Panc1 (cell line): ENCODE measurements around the gene NFS1. TPM values are rescaled to one million over a fixed set of nuclear protein-coding genes. Genes with fewer than 3 reads are reported as not detected.
"Not testable (repeated sequence)": the region's sequence is repeated elsewhere in the genome, so short reads cannot be mapped to it uniquely, and the experiment has no call there.

Experiments used
- ATAC-seq: fragments of 200-7000 bp; cut with Tn5 transposase; 2 replicates; pipeline ENCODE4 v1.9.1; 2020; ENCODE audit warnings: mild to moderate bottlenecking, moderate library complexity
- BruUV-seq: library from RNA; stranded (reverse); fragments of 400-500 nt; replicated peaks from 2 replicates; lab custom pipeline; 2021; lab: Mats Ljungman, UMichigan
- CTCF ChIA-PET: fragments of 300-600 bp; sonication (Branson Sonifier 250); formaldehyde crosslinking; loops from one replicate; lab custom pipeline; 2022; ENCODE audit warnings: antibody characterized with exemption; lab: Charles Lee
- POLR2A ChIA-PET: fragments of 300-600 bp; sonication (Branson Sonifier 250); formaldehyde crosslinking; loops from one replicate; lab custom pipeline; 2022; ENCODE audit warnings: antibody characterized with exemption; lab: Charles Lee
- DNase-seq: peaks from one replicate; pipeline ENCODE4 v3.0.0-alpha.2; 2010; ENCODE audit warnings: low read depth, low spot score
- H3K27ac ChIP-seq: 2 replicates; pipeline ENCODE4 v1.5.1; 2011; ENCODE audit warnings: mild to moderate bottlenecking, low read length, inconsistent platforms
- H3K27me3 ChIP-seq: fragments of 200-500 bp; sonication (Bioruptor generic); 2 replicates; pipeline ENCODE4 v1.6.0; 2014; ENCODE audit warnings: low read length, inconsistent platforms; ENCODE audit not compliant: control insufficient read depth, insufficient read depth
- H3K36me3 ChIP-seq: fragments of 200-500 bp; sonication (Bioruptor generic); 2 replicates; pipeline ENCODE4 v1.5.1; 2014; ENCODE audit warnings: inconsistent platforms, mild to moderate bottlenecking, low read length, moderate library complexity; ENCODE audit not compliant: control insufficient read depth, insufficient read depth
- H3K4me1 ChIP-seq: 2 replicates; pipeline ENCODE4 v1.5.1; 2011; ENCODE audit warnings: inconsistent platforms, mild to moderate bottlenecking, low read length, moderate library complexity; ENCODE audit not compliant: control insufficient read depth, insufficient read depth
- H3K4me3 ChIP-seq, 2 experiments: 2 replicates each; pipeline ENCODE4 v1.5.1; 2011 to 2012; ENCODE audit warnings: low read depth in 2 of 2, low read length in 2 of 2, mild to moderate bottlenecking in 2 of 2, inconsistent platforms in 1 of 2, moderate library complexity in 1 of 2
- H3K9me3 ChIP-seq: fragments of 200-500 bp; sonication (Bioruptor generic); 2 replicates; pipeline ENCODE4 v1.5.1; 2014; ENCODE audit warnings: low read depth, mild to moderate bottlenecking, inconsistent platforms, low read length, moderate library complexity; ENCODE audit not compliant: control insufficient read depth, insufficient read depth
- POLR2AphosphoS5 ChIP-seq: IDR thresholded peaks from 2 replicates; pipeline ENCODE4 v1.6.1; 2012; ENCODE audit warnings: mild to moderate bottlenecking, low read depth, low read length, moderate library complexity
- SIN3A ChIP-seq: IDR thresholded peaks from 2 replicates; pipeline ENCODE4 v1.6.1; 2012; ENCODE audit warnings: low read depth, mild to moderate bottlenecking, low read length, moderate library complexity, borderline replicate concordance; ENCODE audit not compliant: insufficient read depth
- TCF7L2 ChIP-seq: IDR thresholded peaks from 2 replicates; pipeline ENCODE4 v1.6.1; 2011; ENCODE audit warnings: mild to moderate bottlenecking, low read depth, low read length, inconsistent platforms
- in situ Hi-C: cut with HindIII; loops from 2 replicates; pipeline ENCODE4 v1.10.0; 2016; ENCODE audit warnings: low sequenced_read_pairs, low pct_unique_long_range_greater_than_20kb
- intact Hi-C: fragments of 100-400 bp; cut with micrococcal nuclease; formaldehyde crosslinking; loops from one replicate; pipeline ENCODE4 v1.10.0; 2022; ENCODE audit not compliant: unreplicated experiment
- total RNA-seq: library from RNA; stranded (reverse); gene quantifications from one replicate; pipeline ENCODE4 v1.2.1, GENCODE V29; 2021; ENCODE audit not compliant: unreplicated experiment
- TF ChIP-seq, protein P1 (sequence below), 2 experiments: IDR thresholded peaks; 2 replicates each; pipeline ENCODE4 v1.6.1; 2011 to 2012; ENCODE audit warnings: low read depth in 2 of 2, control low read depth in 1 of 2, low read length in 1 of 2, mild to moderate bottlenecking in 1 of 2, moderate library complexity in 1 of 2; ENCODE audit not compliant: insufficient read depth in 1 of 2
- TF ChIP-seq, protein P2 (sequence below): fragments of 450-650 bp; IDR thresholded peaks from 2 replicates; pipeline ENCODE4 v1.5.1; 2017; ENCODE audit warnings: mild to moderate bottlenecking

The NFS1 gene
- total RNA-seq, 1 experiment from 2014 or later: 44.9 TPM

DNA sequence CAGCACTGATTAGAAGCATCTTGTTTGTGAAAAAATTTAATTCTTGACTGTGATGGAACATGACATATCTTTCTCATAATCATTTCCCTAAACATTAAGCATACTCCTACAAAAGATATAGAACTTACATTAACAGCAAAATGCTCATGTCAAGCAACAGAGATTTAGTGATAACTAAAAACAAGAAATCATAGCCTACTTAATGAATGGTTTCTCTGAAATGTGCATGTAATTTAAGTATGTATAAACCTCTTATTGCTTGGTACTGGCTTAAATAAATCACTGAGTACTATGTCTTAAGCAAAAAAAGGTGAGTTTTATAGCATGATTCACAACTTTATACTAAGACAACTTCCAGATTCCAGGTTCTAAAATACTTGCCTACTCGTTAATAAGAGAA, 9.3 kb upstream of the NFS1 start:
- no peak for DNase-seq
- Histone ChIP-seq H3K4me1 (peaks cover 2% of the 10 kb centered on the region; the same call in 1 of the 2 replicates), H3K9me3 (no peaks in the 10 kb centered on the region), H3K36me3 (peaks cover 87% of the 10 kb centered on the region), H3K4me3 (no peak overlapping the region), H3K27me3 (no peaks in the 10 kb centered on the region), H3K27ac (no peak overlapping the region)
- in situ Hi-C loops: no loop called here
- CTCF ChIA-PET: no interaction called here
- BruUV-seq: no TSS peak
- TF ChIP-seq, protein P1, sequence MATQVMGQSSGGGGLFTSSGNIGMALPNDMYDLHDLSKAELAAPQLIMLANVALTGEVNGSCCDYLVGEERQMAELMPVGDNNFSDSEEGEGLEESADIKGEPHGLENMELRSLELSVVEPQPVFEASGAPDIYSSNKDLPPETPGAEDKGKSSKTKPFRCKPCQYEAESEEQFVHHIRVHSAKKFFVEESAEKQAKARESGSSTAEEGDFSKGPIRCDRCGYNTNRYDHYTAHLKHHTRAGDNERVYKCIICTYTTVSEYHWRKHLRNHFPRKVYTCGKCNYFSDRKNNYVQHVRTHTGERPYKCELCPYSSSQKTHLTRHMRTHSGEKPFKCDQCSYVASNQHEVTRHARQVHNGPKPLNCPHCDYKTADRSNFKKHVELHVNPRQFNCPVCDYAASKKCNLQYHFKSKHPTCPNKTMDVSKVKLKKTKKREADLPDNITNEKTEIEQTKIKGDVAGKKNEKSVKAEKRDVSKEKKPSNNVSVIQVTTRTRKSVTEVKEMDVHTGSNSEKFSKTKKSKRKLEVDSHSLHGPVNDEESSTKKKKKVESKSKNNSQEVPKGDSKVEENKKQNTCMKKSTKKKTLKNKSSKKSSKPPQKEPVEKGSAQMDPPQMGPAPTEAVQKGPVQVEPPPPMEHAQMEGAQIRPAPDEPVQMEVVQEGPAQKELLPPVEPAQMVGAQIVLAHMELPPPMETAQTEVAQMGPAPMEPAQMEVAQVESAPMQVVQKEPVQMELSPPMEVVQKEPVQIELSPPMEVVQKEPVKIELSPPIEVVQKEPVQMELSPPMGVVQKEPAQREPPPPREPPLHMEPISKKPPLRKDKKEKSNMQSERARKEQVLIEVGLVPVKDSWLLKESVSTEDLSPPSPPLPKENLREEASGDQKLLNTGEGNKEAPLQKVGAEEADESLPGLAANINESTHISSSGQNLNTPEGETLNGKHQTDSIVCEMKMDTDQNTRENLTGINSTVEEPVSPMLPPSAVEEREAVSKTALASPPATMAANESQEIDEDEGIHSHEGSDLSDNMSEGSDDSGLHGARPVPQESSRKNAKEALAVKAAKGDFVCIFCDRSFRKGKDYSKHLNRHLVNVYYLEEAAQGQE (IDR thresholded peaks at IDR 0.05; ENCODE audit: insufficient read depth in 1 of 2, low read depth in 2 of 2, low read length in 1 of 2): no peak
- no peak for TF ChIP-seq POLR2AphosphoS5
- TF ChIP-seq TCF7L2: no peak
- TF ChIP-seq, protein P2, sequence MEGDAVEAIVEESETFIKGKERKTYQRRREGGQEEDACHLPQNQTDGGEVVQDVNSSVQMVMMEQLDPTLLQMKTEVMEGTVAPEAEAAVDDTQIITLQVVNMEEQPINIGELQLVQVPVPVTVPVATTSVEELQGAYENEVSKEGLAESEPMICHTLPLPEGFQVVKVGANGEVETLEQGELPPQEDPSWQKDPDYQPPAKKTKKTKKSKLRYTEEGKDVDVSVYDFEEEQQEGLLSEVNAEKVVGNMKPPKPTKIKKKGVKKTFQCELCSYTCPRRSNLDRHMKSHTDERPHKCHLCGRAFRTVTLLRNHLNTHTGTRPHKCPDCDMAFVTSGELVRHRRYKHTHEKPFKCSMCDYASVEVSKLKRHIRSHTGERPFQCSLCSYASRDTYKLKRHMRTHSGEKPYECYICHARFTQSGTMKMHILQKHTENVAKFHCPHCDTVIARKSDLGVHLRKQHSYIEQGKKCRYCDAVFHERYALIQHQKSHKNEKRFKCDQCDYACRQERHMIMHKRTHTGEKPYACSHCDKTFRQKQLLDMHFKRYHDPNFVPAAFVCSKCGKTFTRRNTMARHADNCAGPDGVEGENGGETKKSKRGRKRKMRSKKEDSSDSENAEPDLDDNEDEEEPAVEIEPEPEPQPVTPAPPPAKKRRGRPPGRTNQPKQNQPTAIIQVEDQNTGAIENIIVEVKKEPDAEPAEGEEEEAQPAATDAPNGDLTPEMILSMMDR: no peak
- no peak for TF ChIP-seq SIN3A
- no peak for ATAC-seq
- POLR2A ChIA-PET: no interaction called here
- intact Hi-C loops: no loop called here

DNA sequence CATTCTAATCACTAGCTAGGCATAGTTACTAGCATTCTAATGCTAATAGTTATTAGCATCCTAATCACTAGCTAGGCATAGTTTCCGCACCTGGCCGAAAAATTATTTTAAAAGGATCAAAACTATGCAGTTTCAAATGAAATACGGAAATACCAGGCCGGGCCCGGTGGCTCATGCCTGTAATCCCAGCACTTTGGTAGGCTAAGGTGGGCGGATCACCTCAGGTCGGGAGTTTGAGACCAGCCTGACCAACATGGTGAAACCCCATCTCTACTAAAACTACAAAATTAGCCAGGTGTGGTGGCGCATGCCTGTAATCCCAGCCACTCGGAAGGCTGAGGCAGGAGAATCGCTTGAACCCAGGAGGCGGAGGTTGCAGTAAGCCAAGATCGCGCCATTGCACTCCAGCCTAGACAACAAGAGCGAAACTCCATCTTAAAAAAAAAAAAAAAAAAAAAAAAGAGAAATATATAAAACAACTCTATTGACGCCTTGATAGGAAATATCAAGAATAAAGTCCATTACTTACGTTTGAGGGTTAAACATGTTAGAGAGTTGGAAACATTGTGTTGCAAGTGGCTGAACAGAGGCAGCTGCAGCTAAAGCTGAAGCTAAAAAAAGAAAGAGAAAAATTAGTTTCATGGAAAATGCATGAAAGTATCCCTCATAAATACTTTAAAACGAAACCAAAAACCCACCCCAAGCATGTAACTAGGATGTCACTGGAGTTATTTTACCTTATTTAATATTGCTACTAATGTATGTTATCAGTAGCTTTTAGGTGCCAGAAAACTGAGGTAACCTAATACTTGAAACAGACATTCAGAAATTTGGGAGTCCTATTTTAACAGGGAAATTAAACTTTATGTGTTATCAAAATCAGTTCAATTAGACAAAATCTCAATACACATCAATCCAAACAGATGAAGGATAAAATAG, 7.7 kb upstream of the NFS1 start:
- H3K27ac ChIP-seq, ATAC-seq, CTCF ChIA-PET, H3K9me3 ChIP-seq, H3K4me3 ChIP-seq, BruUV-seq, H3K27me3 ChIP-seq, intact Hi-C loops, in situ Hi-C loops, DNase-seq: not testable (repeated sequence)
- POLR2A ChIA-PET: interaction anchor here (0.6 kb wide), 1 partner anchor 46 kb away, joined by 3 read pairs; no protein-coding TSS in a partner anchor
- Histone ChIP-seq H3K36me3 (peaks cover 84% of the 10 kb centered on the region), H3K4me1 (peaks cover 10% of the 10 kb centered on the region)

DNA sequence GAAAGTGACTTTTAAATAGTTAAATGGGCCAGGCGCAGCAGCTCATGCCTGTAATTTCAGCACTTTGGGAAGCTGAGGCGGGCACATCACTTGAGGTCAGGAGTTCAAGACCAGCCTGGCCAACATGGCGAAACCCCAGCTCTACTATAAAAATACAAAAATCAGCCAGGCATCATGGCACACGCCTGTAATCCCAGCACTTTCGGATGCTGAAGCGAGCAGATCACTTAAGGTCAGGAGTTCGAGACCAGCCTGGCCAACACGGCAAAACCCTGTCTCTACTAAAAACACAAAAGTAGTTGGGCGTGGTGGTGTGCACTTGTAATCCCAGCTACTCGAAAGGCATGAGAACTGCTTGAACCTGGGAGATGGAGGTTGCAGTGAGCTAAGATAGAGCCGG, 6.7 kb upstream of the NFS1 start:
- in situ Hi-C loops, DNase-seq, H3K9me3 ChIP-seq, H3K4me3 ChIP-seq, CTCF ChIA-PET, intact Hi-C loops, BruUV-seq, H3K27me3 ChIP-seq, ATAC-seq, H3K27ac ChIP-seq: not testable (repeated sequence)
- Histone ChIP-seq H3K36me3 (peaks cover 75% of the 10 kb centered on the region), H3K4me1 (peaks cover 11% of the 10 kb centered on the region)
- POLR2A ChIA-PET: interaction anchor here (0.7 kb wide), 1 partner anchor 12 kb away, joined by 3 read pairs; no protein-coding TSS in a partner anchor
